HCT116 (cell line): Measurements from ENCODE around the gene ADAMTS9.

Experiments used
- REST ChIP-seq: IDR thresholded peaks from 2 replicates; pipeline ENCODE4 v1.6.1; 2012; ENCODE audit warnings: low read depth
- TF ChIP-seq, protein P1 (sequence below): IDR thresholded peaks from 2 replicates; pipeline ENCODE4 v1.6.1; 2011; ENCODE audit warnings: mild to moderate bottlenecking, low read length, moderate library complexity; ENCODE audit not compliant: insufficient replicate concordance; ENCODE audit errors: extremely low read depth

DNA sequence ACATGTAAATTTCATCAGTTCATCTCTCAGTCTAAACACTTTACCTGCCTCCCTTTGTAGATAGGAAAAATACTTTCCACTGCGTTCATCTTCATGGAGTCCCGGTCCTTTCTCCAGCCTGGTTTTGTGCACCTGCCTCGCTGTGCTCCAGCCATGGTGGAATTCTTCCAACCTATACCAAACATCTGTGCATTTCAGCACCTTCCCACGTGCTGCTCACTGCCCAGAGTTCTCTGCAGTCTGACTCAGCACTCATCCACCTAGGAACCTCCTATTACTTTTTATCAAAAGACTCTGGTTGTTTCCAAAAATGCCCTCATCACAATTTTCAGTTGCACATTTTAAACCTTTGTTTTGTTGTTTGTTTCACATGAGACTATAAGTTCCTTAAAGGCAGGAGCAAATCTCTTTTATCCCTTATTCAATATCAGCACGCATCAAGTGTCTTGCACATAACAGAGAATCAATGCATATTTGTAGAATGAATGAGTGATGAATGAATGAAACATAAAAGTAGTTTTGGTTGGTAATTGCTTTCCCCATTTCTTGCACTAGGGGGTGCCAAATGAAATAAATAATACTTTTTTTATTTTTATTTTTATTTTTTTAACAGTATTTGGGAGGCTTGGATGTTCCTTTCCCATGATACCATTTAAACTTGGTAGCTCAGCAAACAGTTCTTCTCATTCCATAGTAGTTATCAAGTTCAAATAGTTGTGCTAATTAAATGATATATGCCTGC lies 30.2 kb upstream of the ADAMTS9 start:
- no peak for TF ChIP-seq REST
- TF ChIP-seq, protein P1, sequence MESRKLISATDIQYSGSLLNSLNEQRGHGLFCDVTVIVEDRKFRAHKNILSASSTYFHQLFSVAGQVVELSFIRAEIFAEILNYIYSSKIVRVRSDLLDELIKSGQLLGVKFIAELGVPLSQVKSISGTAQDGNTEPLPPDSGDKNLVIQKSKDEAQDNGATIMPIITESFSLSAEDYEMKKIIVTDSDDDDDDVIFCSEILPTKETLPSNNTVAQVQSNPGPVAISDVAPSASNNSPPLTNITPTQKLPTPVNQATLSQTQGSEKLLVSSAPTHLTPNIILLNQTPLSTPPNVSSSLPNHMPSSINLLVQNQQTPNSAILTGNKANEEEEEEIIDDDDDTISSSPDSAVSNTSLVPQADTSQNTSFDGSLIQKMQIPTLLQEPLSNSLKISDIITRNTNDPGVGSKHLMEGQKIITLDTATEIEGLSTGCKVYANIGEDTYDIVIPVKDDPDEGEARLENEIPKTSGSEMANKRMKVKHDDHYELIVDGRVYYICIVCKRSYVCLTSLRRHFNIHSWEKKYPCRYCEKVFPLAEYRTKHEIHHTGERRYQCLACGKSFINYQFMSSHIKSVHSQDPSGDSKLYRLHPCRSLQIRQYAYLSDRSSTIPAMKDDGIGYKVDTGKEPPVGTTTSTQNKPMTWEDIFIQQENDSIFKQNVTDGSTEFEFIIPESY = no peak
